HEK293T (cell line): ENCODE measurements around the gene CCDC141.
"Not testable (repeated sequence)": the region's sequence is repeated elsewhere in the genome, so short reads cannot be mapped to it uniquely, and the experiment has no call there.

ENCODE experiments used
- BHLHE40 ChIP-seq: fragments of 450-650 bp; IDR thresholded peaks from 2 replicates; pipeline ENCODE4 v1.6.1; 2016; ENCODE audit warnings: mild to moderate bottlenecking, moderate library complexity, borderline replicate concordance
- ELF4 ChIP-seq: fragments of 450-650 bp; IDR thresholded peaks from 2 replicates; pipeline ENCODE4 v1.6.1; 2017; ENCODE audit warnings: antibody characterized with exemption
- FOXA1 ChIP-seq: fragments of 450-650 bp; IDR thresholded peaks from 2 replicates; pipeline ENCODE4 v1.6.1; 2016; ENCODE audit warnings: mild to moderate bottlenecking
- LEF1 ChIP-seq: fragments of 450-650 bp; IDR thresholded peaks from 2 replicates; pipeline ENCODE4 v1.6.1; 2017; ENCODE audit warnings: mild to moderate bottlenecking, borderline replicate concordance
- TARDBP ChIP-seq: fragments of 450-650 bp; IDR thresholded peaks from 2 replicates; pipeline ENCODE4 v1.6.1; 2016

GRCh38 chr2:179092912-179093311 is 43.0 kb upstream of the CCDC141 start:
- not testable (repeated sequence) for TF ChIP-seq TARDBP, ELF4, FOXA1, BHLHE40, LEF1
